ENCODE data around the gene PHF14.

PHF14 gene

DNA sequence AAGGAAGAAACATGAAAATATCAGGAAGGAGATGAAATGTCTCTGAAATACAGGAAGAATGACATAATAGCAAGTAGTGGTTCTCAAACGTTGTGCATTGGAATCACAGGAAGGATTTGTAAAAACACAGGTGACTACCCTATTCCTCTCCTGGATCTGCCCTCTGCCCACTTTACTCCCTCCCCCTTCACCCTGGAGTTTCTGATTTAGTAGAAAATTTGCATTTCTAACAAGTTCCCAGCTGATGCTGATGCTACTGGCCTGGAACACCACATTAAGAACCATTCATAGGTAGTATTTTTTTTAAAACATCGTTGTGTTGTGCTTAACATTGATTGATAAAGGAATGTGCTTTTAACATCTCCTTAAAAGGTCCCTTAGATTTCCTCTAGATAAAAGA is 130.9 kb downstream of the PHF14 start:
- DNase-seq (ENCODE audit: low read depth): no peak

DNA sequence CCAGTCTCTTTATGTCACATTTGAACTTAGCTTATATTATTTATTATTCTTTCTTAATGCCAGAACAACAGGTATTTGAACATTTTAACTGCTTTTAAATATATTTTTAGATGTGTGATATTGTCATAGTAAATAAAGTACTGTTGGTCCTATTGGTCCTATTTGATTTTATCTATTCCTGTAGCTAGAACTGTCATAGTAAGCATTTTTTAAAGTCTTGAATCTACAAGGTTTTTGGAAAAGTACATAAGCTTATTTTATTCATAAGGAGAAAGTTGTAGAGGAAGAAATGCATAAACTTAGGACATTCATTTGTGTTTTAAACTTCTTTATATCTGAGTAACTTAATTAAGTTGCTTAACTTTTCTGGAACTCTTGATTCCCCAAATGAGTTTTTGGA is 136.0 kb downstream of the PHF14 start:
- DNase-seq (ENCODE audit: low read depth): no peak

DNA sequence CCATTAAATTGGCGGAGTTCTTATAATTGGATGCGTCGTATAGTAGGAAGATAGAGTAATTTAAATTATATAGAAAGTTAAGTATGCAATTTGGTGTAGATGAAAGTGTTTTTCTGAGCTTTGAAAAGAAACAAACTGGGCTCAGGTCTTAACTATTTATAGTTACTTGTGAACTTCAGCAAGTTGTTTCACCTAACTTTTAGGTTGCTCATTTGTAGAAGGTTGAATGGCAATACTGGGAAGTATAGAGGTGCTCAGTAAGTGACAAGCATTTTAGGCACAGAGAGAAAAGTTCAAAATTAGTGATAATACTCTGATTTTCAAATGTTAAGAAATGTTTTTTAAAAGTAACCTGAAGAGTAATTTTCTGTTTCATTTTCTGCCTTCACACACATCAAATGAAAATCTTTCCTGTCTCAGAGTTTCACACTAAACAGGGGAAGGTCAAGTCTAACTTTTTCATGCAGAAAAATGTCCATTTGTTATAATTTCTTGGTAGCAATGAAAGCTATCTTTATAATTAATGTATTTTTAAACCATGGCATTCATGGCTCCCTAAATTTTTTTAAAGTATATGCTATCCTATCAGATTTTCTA is 146.5 kb downstream of the PHF14 start:
- DNase-seq (ENCODE audit: low read depth): no peak

DNA sequence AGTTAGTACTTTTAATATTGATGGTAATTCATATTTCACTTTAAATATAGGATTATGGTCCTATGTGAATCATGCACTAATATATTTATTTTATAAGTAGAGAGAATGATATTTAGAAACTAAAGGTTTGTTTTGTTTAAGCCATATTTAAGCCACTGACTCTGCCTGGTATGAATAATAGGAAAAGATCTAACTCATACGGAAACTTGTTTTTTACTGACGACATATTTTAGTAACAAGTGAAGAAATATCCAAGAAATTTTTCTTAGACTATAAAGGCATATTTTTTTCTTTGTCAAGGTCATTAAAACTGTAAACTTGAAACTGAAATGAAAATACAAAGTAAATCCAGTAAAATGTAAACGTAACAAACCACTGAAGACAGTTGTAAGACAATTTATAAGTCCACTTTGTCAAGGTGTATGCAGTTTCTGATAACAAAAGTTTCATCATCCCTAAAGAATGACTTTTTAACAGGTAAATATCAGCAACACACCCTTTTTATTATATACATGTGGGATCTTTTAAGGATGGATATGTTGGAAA is 147.1 kb downstream of the PHF14 start:
- DNase-seq (ENCODE audit: low read depth): no peak

DNA sequence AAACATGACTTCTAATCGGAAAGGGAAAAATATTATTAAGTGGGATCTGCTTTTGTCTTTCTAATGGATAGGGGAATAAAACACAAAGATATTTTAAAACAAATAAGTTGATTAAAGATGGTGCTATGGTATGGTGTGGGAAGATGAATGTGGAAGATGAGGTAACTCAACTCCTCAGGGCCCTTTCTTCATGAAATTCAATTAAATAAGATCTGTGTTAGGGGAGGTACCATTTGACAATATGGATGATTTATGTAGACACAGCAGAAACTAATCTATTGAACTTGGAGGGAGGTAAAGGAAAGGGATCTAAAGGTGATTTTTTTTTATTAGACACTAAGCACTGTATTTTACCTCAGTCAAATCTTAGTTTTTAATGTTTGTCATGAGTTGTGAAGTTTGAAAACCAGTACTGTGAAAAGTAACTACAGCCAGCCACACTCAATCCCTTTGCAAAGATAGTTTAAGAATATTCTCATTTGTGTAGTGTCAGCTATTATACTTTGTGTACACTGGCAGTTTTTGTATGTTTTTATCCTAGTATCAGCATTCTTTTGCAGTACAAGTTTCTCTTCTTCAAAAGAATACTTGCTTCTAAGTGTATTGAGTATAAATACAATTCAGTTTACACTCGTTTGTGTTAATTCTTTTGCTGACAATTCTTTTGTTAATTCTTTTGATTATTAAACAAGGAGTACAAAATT is 151.3 kb downstream of the PHF14 start:
- DNase-seq (ENCODE audit: low read depth): no peak

DNA sequence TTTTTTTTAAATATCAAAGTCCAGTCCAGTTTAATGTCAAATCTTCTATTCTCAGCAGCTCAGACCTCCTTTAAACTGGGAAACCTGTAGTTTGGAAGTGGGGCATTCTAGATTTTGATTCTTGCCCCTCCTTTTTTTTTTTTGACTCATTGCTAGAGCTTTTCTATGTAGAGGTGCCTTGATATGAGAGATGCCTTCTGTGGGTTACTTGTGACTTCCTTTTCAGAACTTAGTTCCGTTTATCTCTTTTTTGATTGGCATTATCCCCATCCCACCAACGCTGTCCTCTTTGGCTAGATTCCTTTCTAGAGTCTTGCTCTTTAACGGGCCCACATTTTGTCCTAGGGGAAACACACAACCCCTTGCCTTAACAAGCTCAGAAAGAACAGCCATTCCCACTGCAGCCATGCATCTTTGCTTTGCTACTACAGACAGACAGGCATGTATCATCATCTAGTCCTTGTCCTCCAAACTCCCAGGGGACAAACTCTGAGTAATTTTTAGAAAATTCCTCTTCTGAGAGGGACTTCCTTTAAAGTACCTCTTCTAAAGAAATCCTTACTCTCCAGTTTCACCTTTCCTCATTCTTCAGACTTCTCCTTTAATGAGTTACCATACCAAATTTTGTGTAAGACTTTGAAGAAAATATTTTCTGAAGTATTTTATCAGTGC is 153.6 kb downstream of the PHF14 start:
- no peak for DNase-seq (ENCODE audit: low read depth)

DNA sequence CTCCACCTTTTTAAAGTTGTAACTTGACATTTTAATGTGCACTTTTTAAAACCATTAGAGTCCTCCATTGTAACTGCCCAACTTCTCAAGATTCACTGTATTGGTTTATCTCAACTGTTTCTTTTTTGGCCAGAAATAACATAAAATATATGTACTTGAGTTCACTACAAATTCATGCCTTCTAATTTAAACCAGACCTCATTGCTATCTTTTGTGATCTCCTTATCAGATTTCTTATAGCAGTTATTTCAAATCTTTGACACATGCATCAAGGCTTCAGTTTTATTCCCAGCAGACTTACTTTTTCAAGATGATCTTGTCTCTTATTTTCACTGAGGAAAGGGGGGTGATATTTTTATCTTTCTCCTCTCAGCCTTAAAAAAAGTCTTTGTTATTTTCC is 154.3 kb downstream of the PHF14 start:
- DNase-seq (ENCODE audit: low read depth): no peak

DNA sequence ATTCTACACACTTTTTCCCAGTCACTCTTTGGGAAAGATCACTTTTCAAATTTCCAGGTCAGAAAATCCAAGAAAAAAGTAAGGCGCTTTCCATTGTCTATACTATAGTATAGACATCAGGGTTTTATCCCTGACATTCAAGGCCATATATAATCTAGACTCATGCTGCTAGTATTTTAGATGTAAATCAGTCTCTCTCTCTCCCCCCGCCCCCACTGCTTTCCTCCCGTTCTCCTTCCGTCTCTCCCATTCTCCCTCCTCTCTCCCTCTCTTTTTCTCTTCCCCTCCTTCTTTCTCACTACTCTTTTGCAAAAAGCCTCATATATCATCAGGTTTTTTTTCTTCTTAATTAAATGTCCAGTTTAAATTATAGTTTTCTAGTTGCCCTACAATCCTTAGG is 154.8 kb downstream of the PHF14 start:
- no peak for DNase-seq (ENCODE audit: low read depth)

DNA sequence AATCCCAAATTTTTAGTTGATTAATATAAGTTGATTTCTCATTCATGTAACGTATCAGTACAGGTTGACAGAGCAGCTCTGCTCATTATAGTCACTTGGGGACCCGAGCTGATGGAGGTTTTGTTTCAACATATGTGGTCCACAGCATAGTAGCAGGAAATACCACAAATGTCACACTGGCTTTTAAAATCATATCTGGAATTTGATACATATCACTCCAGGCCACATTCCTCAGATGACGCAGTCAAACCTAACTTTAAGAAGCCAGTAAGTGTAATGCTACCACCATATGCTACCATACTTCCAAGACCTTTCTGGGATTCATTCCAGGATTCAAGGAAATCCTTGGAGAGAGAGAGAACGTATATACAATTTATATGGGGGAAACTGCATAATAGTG is 156.3 kb downstream of the PHF14 start:
- DNase-seq (ENCODE audit: low read depth): no peak

DNA sequence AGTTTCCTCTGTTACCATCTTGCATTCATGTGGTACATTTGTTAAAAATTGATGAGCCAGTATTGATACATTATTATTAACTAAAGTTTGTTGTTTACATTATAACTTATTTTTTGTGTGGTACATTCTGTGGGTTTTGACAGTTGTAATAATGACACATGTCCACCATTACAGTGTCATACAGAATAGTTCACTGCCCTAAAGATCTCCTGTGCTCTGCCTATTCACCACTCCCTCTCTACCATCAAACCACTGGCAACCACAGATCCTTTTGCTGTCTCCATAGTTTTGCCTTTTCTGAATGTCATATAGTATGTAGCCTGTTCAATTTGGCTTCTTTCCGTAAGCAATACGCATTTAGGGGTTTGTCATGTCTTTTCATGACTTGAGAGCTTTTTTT is 156.9 kb downstream of the PHF14 start:
- no peak for DNase-seq (ENCODE audit: low read depth)

DNA sequence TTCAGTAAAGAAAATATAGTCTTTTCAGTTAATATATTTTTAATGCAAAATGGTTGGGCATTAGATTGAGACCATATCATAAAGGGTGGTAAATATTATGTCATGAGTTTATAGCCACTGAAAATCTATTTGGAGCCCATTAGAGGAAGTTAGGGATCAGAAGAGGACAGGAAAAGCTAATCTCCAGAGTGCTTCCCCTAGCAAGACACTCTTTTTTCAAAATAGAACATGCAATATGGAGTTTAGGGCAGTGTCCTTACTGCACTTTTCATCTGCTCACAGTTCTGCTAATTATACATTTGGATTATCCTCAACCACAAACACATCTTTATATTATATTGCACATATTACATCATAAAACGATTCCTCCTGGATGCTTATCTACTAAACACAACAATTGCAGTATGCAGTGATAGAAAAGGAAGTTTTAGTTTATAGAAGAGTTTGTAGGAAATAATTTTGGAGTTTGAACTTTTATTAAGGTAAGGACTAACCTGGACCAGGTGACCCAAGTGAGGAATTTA is 159.8 kb downstream of the PHF14 start:
- no peak for DNase-seq (ENCODE audit: low read depth)

DNA sequence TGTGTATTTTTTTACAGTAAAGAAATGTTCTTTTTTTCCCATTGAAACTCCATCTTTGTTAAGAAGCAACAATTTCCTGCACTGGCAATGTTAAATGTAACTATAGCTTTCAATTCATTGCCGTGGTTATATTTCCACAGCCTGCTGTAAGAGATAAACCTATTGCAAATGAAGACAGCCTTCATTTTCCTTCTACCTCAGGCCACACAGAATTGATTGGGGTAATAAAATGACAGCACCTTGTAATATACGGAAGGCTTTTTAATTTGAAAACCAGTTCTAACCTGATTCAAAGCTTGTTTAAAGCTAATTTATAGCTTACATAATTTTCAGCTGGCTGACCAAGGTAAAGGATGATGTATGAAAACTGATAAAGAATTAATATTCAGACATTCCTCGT is 161.9 kb downstream of the PHF14 start:
- no peak for DNase-seq (ENCODE audit: low read depth)

DNA sequence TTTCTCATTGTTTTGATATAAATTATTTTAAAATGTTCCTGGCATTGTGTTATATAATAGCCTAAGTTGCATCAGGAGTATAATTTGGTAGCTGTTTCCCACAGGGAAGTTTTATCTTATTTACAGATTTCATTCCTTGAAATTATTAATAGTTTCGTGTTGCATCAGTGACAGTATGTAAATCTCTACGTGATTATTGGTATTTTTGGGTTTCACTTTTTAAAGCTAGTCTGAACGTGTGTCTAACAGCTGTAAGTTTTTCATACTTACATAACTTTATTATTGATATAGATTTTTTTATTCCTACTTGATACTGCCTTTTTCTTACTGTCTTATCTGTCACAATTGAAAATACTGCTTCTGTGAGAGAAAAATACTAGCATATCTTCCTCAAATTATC is 167.9 kb downstream of the PHF14 start:
- DNase-seq (ENCODE audit: low read depth): no peak

DNA sequence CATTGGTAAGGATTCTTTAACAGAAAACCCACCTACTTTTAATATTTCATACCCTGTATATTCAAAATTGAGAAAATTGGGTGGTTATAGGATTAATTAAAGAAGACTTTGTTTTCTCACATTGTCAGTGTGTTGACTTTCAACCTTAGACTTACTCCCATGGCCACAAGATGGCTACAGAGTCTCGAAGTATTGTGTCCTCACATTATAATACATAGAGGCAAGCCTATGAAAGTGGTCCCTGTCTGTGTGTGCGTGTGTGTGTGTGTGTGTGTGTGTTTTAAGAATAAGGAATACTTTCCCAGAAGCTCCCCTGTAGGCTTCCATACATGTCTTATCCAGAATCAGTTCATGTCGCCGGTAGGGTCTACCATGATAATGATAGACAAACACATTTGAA is 180.0 kb downstream of the PHF14 start:
- no peak for DNase-seq (ENCODE audit: low read depth)

DNA sequence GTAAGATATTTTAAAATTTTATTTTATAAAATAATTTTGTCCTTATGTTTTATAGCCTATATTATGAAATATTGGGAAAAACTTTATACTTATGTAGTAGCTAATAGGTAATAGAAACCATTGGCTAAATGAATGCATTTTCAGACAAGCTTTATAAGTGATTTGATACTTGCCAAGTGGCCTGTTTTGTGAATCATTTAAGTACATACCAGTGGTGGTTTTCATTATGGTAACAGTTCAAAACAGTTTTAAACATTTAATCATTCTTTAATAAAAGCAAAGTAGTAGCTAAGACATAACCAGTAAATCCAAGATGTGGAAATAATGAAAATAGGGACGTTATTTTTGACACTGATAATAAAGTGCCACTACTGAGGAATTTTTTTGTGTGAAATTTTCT is 182.2 kb downstream of the PHF14 start:
- no peak for DNase-seq (ENCODE audit: low read depth)

DNA sequence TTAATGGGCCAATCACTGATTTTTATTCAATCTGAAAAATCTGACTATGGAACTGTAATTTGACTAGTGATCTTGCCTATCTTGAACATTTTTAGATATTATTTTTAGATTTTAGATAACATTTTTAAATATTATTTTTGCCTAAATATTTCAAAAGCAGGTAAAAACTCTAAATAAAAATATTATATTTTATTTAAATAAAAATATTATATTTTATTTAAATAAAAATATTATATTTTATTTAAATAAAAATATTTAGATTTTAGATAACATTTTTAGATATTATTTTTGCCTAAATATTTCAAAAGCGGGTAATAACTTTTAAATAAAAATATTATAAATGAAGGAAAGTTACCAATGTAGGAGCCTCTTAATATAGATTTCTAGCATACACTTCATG is 187.8 kb downstream of the PHF14 start:
- DNase-seq (ENCODE audit: low read depth): no peak

DNA sequence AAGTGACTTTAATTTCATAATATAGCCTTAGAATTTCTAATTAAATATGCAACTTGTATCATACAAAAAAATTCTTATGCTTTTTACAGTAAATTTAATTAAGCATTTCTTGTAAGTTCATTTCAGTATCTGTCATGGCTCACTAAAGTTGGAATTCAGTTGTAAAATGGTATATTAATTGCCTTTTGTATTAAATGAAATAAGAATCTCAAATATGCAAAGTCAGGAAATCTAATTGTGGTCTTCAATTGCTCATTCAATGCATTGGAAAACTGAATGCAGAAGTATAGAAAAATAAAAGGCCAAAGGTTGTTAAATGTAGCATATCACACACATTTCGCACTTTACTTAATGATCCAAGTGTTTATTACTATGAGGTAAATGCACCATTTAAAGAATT is 189.5 kb downstream of the PHF14 start:
- DNase-seq (ENCODE audit: low read depth): no peak

DNA sequence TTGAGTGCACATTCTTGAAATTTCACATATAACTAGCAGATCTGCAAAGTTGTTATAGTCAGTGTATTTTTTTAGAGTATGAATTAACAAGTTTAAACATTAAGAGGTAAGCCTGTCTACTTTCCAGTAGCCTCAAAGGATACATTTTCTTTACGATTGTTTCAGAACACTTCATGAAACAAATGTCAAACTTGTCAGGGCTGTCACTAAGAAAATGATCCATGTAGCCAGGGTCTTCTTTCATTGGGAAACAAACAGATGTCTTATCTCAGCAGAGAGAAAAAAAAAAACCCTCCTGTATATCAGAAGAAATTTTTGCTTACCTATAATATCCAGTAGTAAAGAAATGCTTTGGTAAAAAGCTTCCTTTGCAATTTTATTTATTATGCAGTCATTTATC is 192.4 kb downstream of the PHF14 start:
- DNase-seq (ENCODE audit: low read depth): no peak

DNA sequence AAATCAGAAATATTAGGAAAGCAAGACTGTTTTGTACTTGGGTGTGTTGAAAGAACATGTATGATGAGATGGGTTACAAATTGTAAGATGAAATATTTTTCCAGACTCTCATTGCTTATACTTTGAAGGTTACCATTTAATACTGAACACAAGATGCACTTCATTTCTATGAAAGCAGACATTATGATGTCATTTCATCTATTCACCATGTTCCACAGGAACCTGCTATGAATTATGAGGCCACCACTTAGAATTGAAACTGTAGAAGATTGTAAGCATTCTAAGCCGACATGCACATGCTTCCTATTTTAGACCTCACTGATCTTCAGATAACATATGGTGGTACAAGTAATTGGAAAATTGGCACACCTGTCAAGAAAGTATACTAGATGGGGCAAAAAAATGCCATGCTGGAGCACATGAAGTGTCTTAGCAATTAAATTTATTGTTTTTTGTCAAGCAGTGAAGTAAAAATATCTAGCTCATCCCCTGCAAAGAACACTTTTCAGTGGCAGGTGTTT is 195.0 kb downstream of the PHF14 start:
- no peak for DNase-seq (ENCODE audit: low read depth)

DNA sequence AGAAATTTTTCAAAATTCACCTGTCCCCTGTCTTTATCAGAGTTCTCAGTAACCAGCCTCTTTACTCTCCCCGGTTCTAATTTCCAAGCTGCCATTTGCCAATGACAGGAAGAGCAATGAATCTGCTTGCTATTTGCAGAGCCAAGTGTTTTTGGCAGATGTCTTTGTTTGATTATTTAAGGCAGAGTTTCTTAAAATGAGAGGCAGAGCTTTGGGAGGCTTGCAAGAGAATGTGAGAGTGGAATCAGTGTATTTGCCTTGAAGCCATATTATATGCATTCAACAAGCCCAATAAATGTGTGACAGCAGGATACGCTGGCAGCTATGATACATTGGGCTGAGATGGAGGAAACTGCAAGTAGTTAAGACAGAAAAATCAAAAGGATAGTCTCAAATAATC is 196.5 kb downstream of the PHF14 start:
- DNase-seq (ENCODE audit: low read depth): no peak

DNA sequence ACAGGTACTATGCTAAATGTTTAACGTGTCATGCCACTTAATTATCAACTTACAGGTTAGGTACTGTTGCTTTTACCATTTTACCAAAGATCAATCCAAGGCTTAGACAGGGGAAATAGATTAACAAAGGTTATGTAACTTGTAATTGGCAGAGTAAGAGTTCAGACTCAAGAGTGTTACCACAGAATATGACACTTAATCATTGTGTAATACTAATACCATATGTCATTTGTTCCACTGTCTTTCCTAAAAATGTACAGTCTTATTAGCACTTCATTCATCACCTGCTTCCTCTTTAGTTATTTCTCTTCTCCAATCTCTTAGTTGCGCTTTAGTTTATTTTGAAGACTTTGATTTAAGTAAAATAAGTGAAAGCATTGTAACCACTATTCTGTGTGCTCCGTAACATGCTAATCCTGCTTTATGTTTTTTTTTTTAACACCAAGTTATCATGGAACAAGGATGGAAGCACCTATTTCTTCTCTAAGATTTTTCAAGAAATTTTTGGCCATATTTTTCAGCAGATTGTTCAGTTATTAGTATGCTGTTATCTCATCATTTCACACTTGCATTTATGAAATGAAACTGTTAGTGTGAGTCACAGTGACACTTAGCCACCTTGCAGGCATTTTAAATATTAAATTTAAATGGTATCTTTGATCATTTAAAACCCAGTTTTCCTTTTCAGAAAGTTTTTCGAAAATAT is 197.3 kb downstream of the PHF14 start:
- no peak for DNase-seq (ENCODE audit: low read depth)

DNA sequence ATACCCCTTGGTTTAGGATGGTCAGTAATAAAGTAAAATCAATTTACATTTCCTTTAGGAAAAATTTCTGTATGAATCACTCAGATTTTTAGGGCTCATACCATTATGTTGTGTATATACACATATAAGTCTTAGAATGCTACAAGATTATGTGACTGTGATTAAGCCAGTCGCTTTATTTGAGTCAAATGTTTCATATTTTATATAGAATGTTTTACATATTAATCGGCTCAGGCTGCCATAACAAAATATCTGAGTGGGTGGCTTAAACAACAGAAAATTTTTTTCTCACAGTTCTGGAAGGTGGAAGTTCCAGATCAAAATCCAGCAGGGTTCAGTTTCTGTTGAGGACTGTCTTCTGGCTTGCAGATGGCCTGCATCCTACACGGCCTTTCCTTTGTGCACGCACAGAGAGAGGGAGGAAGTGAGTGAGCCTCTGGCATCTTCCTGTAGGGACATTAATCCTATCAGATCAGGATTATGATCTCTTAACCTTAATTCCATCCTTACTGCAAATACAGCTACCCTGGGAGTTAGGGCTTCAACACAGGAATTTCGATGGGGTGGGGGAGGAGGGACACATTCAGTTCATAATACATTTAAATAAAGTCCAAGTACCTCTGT is 198.0 kb downstream of the PHF14 start:
- no peak for DNase-seq (ENCODE audit: low read depth)

Measured in stimulated activated CD4-positive, alpha-beta T cell treated with anti-CD3 and anti-CD28 coated beads, Interleukin-2, amount 100 ng/mL, for 4 hours (primary cell).